ENCODE results near the gene DOK6.
"Not testable (repeated sequence)": the region's sequence is repeated elsewhere in the genome, so short reads cannot be mapped to it uniquely, and the experiment has no call there.

DOK6 gene

DNA sequence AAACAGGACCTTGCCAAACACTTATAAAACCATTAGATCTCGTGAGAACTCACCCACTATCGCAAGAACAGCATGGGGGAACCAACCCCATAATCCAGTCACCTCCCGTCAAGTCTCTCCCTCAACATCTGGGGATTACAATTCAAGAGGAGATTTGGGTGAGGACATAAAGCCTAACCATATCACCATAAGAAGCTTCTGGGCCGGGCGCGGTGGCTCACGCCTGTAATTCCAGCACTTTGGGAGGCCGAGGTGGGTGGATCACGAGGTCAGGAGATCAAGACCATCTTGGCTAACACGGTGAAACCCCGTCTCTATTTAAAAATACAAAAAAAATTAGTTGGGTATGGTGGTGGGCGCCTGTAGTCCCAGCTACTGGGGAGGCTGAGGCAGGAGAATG lies 434.3 kb downstream of the DOK6 start:
- not testable (repeated sequence) for H2AK5ac ChIP-seq (ENCODE audit: low read depth, low read length); H3K79me1 ChIP-seq (ENCODE audit: low read depth, low read length); H3K9me3 ChIP-seq (replicated peaks in 1 of 2; ENCODE audit: control insufficient read depth in 2 of 2, insufficient read depth in 1 of 2, low read depth in 1 of 2, low read length in 2 of 2); H3K36me3 ChIP-seq (replicated peaks in 1 of 2; ENCODE audit: control insufficient read depth in 2 of 2, insufficient read depth in 2 of 2, low read length in 2 of 2); H3K27me3 ChIP-seq (ENCODE audit: control insufficient read depth in 3 of 3, insufficient read depth in 3 of 3, low read depth in 1 of 3, low read length in 3 of 3); H3K18ac ChIP-seq (ENCODE audit: low read length); H3K4me1 ChIP-seq (ENCODE audit: control insufficient read depth in 2 of 2, insufficient read depth in 1 of 2, low read depth in 1 of 2, low read length in 2 of 2); H2BK15ac ChIP-seq (ENCODE audit: low read length); H3K27ac ChIP-seq (replicated peaks; ENCODE audit: low read length); H2AFZ ChIP-seq (ENCODE audit: low read length); H4K8ac ChIP-seq (ENCODE audit: low read depth, low read length); H3K4me2 ChIP-seq (ENCODE audit: insufficient read depth, low read length, poor library complexity, severe bottlenecking); H2BK120ac ChIP-seq (ENCODE audit: low read depth, low read length); H3K9ac ChIP-seq (ENCODE audit: low read depth, low read length, poor library complexity); H3K4ac ChIP-seq (ENCODE audit: low read length); H3K4me3 ChIP-seq (ENCODE audit: low read length in 2 of 2); H3K14ac ChIP-seq (ENCODE audit: low read length); H2BK12ac ChIP-seq (ENCODE audit: low read length); H4K91ac ChIP-seq (ENCODE audit: low read depth, low read length, poor library complexity); H3K23ac ChIP-seq (ENCODE audit: low read depth, low read length, poor library complexity); H2BK5ac ChIP-seq (ENCODE audit: low read length); DNase-seq (ENCODE audit: low spot score)
- no CpG with 5 or more reads among the region's 12 CpGs for WGBS, 2 donors (ENCODE audit: extremely low coverage in 2 of 2, insufficient read length in 2 of 2, insufficient replicate concordance in 1 of 2)

DNA sequence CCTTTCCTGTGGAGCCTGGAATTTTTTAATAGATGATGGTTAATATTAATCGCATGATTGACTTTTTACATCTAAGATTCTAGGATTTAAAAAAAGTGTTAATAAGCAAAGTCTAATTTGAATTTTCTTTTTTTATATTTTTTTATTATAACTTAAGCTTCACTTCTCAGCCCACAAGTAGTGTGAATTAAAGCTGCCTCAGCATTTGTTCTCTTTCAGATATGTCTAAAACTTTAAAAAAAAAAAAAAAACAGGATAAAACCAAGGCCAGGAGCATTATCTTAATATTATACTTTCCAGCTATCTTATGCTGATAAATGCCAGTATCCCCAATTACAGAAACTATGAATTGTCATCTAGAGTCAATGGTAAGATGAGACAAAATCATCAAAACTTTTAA lies 437.3 kb downstream of the DOK6 start:
- Histone ChIP-seq H2BK12ac (ENCODE audit: low read length) (no peak overlapping the region), H3K4me2 (ENCODE audit: insufficient read depth, low read length, poor library complexity, severe bottlenecking) (no peak overlapping the region), H2AK5ac (ENCODE audit: low read depth, low read length) (no peak overlapping the region), H2BK15ac (ENCODE audit: low read length) (no peak overlapping the region), H3K79me1 (ENCODE audit: low read depth, low read length) (no peaks in the 10 kb centered on the region), H3K18ac (ENCODE audit: low read length) (no peak overlapping the region), H4K91ac (ENCODE audit: low read depth, low read length, poor library complexity) (no peak overlapping the region), H3K36me3 (replicated peaks in 1 of 2; ENCODE audit: control insufficient read depth in 2 of 2, insufficient read depth in 2 of 2, low read length in 2 of 2) (no peaks in the 10 kb centered on the region), H2BK5ac (ENCODE audit: low read length) (no peak overlapping the region), H3K23ac (ENCODE audit: low read depth, low read length, poor library complexity) (no peak overlapping the region), H3K9ac (ENCODE audit: low read depth, low read length, poor library complexity) (no peak overlapping the region), H3K27me3 (ENCODE audit: control insufficient read depth in 3 of 3, insufficient read depth in 3 of 3, low read depth in 1 of 3, low read length in 3 of 3) (no peaks in the 10 kb centered on the region), H2BK120ac (ENCODE audit: low read depth, low read length) (no peak overlapping the region), H3K4me1 (ENCODE audit: control insufficient read depth in 2 of 2, insufficient read depth in 1 of 2, low read depth in 1 of 2, low read length in 2 of 2) (peaks cover 0 to under 1% of the 10 kb centered on the region in 2 donors), H3K9me3 (replicated peaks in 1 of 2; ENCODE audit: control insufficient read depth in 2 of 2, insufficient read depth in 1 of 2, low read depth in 1 of 2, low read length in 2 of 2) (peaks cover 0 to 1% of the 10 kb centered on the region in 2 donors), H2AFZ (ENCODE audit: low read length) (no peak overlapping the region), H3K27ac (replicated peaks; ENCODE audit: low read length) (no peak overlapping the region), H3K4ac (ENCODE audit: low read length) (no peak overlapping the region), H3K4me3 (ENCODE audit: low read length in 2 of 2) (no peak overlapping the region), H3K14ac (ENCODE audit: low read length) (no peak overlapping the region), H4K8ac (ENCODE audit: low read depth, low read length) (no peak overlapping the region)
- DNase-seq (ENCODE audit: low spot score) = no peak
- WGBS, 2 donors (ENCODE audit: extremely low coverage in 2 of 2, insufficient read length in 2 of 2, insufficient replicate concordance in 1 of 2) = no CpG with 5 or more reads among the region's 1 CpG

DNA sequence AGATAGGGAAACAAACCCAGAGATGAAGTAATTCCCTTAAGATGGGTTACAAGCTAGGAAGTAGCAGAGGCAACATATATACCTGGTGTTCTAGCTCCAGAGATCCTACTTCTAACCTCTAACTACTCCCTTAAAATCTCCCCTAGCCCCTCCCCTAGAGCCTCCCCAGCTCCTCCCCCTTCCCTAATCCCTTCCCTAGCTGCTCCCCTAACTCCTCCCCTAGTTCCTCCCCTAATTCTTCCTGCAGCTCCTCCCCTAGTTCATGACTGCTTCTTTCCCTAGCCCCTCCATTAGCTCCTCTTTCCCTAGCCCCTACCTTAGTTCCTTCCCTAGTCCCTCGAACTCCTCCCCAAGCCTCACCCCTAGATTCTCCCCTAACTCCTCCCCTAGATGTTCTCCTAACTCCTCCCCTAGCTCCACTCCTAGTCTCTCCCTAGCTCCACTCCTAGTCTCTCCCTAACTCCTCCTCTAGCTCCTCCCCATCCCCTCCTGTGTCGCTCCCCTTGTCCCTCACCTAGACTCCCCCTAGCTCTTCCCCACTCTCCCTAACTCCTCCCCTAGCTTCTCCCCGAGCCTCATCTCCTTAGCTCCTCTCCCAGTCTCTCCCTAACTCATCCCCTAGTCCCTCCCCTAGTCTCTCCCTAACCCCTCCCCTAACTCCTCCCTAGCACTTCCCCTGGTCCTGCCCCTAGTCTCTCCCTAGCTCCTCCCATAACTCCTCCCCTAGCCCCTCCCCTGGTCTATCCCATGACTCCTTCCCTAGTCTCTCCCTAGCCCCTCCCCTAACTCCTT lies 438.1 kb downstream of the DOK6 start:
- no peak overlapping the region for H3K4ac ChIP-seq (ENCODE audit: low read length)
- no peak for DNase-seq (ENCODE audit: low spot score)
- H2AK5ac ChIP-seq (ENCODE audit: low read depth, low read length) = no peak overlapping the region
- H3K4me3 ChIP-seq (ENCODE audit: low read length in 2 of 2) = no peak overlapping the region
- no peak overlapping the region for H4K8ac ChIP-seq (ENCODE audit: low read depth, low read length)
- no peaks in the 10 kb centered on the region for H3K79me1 ChIP-seq (ENCODE audit: low read depth, low read length)
- H3K14ac ChIP-seq (ENCODE audit: low read length) = no peak overlapping the region
- no peak overlapping the region for H2BK5ac ChIP-seq (ENCODE audit: low read length)
- no peak overlapping the region for H2AFZ ChIP-seq (ENCODE audit: low read length)
- H2BK120ac ChIP-seq (ENCODE audit: low read depth, low read length) = no peak overlapping the region
- H3K4me2 ChIP-seq (ENCODE audit: insufficient read depth, low read length, poor library complexity, severe bottlenecking) = no peak overlapping the region
- H3K27me3 ChIP-seq (ENCODE audit: control insufficient read depth in 3 of 3, insufficient read depth in 3 of 3, low read depth in 1 of 3, low read length in 3 of 3) = no peaks in the 10 kb centered on the region
- H3K9ac ChIP-seq (ENCODE audit: low read depth, low read length, poor library complexity) = no peak overlapping the region
- no peak overlapping the region for H3K27ac ChIP-seq (replicated peaks; ENCODE audit: low read length)
- H3K36me3 ChIP-seq (replicated peaks in 1 of 2; ENCODE audit: control insufficient read depth in 2 of 2, insufficient read depth in 2 of 2, low read length in 2 of 2) = no peaks in the 10 kb centered on the region
- no peak overlapping the region for H3K18ac ChIP-seq (ENCODE audit: low read length)
- peaks cover 0 to 1% of the 10 kb centered on the region in 2 donors for H3K9me3 ChIP-seq (replicated peaks in 1 of 2; ENCODE audit: control insufficient read depth in 2 of 2, insufficient read depth in 1 of 2, low read depth in 1 of 2, low read length in 2 of 2)
- H3K23ac ChIP-seq (ENCODE audit: low read depth, low read length, poor library complexity) = no peak overlapping the region
- WGBS, 2 donors (ENCODE audit: extremely low coverage in 2 of 2, insufficient read length in 2 of 2, insufficient replicate concordance in 1 of 2) = no CpG with 5 or more reads among the region's 3 CpGs
- H2BK12ac ChIP-seq (ENCODE audit: low read length) = no peak overlapping the region
- no peak overlapping the region for H4K91ac ChIP-seq (ENCODE audit: low read depth, low read length, poor library complexity)
- no peak overlapping the region for H2BK15ac ChIP-seq (ENCODE audit: low read length)
- H3K4me1 ChIP-seq (ENCODE audit: control insufficient read depth in 2 of 2, insufficient read depth in 1 of 2, low read depth in 1 of 2, low read length in 2 of 2) = peaks cover 0 to 4% of the 10 kb centered on the region in 2 donors

DNA sequence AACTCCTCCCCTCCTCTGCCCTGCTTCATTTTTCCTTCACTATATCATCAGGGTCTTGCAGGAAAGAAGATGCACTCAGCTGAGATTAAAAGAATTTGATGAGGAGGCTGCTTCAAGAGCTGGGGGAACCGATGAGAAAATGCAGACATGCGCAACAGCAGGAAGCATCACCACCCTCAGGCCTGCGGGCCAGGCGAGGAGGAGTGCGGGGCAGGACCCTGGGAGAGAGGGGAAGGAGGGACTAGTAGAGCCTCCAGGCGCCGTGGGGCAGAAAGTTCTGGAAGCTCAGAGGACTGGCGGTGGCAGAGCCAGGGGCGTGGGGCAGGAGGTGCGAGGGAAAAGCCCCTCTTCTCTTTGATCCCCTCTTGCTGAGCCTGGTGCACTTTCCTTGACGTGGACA lies 438.8 kb downstream of the DOK6 start:
- Histone ChIP-seq H2BK15ac (ENCODE audit: low read length) (no peak overlapping the region), H3K4me2 (ENCODE audit: insufficient read depth, low read length, poor library complexity, severe bottlenecking) (no peak overlapping the region), H3K27ac (replicated peaks; ENCODE audit: low read length) (no peak overlapping the region), H2BK12ac (ENCODE audit: low read length) (no peak overlapping the region), H3K4me3 (ENCODE audit: low read length in 2 of 2) (no peak overlapping the region), H3K79me1 (ENCODE audit: low read depth, low read length) (no peaks in the 10 kb centered on the region), H3K4ac (ENCODE audit: low read length) (no peak overlapping the region), H4K91ac (ENCODE audit: low read depth, low read length, poor library complexity) (no peak overlapping the region), H3K27me3 (ENCODE audit: control insufficient read depth in 3 of 3, insufficient read depth in 3 of 3, low read depth in 1 of 3, low read length in 3 of 3) (no peaks in the 10 kb centered on the region), H3K4me1 (ENCODE audit: control insufficient read depth in 2 of 2, insufficient read depth in 1 of 2, low read depth in 1 of 2, low read length in 2 of 2) (peaks cover 0 to 4% of the 10 kb centered on the region in 2 donors), H3K9ac (ENCODE audit: low read depth, low read length, poor library complexity) (no peak overlapping the region), H4K8ac (ENCODE audit: low read depth, low read length) (no peak overlapping the region), H2BK5ac (ENCODE audit: low read length) (no peak overlapping the region), H2AK5ac (ENCODE audit: low read depth, low read length) (no peak overlapping the region), H2AFZ (ENCODE audit: low read length) (no peak overlapping the region), H3K36me3 (replicated peaks in 1 of 2; ENCODE audit: control insufficient read depth in 2 of 2, insufficient read depth in 2 of 2, low read length in 2 of 2) (no peaks in the 10 kb centered on the region), H3K14ac (ENCODE audit: low read length) (no peak overlapping the region), H3K23ac (ENCODE audit: low read depth, low read length, poor library complexity) (no peak overlapping the region), H3K18ac (ENCODE audit: low read length) (peak overlapping the region; percentile 32), H2BK120ac (ENCODE audit: low read depth, low read length) (no peak overlapping the region), H3K9me3 (replicated peaks in 1 of 2; ENCODE audit: control insufficient read depth in 2 of 2, insufficient read depth in 1 of 2, low read depth in 1 of 2, low read length in 2 of 2) (peaks cover 0 to 1% of the 10 kb centered on the region in 2 donors)
- no peak for DNase-seq (ENCODE audit: low spot score)
- WGBS, 2 donors (ENCODE audit: extremely low coverage in 2 of 2, insufficient read length in 2 of 2, insufficient replicate concordance in 1 of 2) = no CpG with 5 or more reads among the region's 11 CpGs
